Raji (cell line): Measurements from ENCODE around the gene C12orf42.

Source experiments
- POLR2A ChIP-seq: IDR thresholded peaks from 2 replicates; pipeline ENCODE4 v1.6.1; 2011; ENCODE audit warnings: low read depth, low read length, control low read depth; ENCODE audit not compliant: insufficient read depth

Gene C12orf42

DNA sequence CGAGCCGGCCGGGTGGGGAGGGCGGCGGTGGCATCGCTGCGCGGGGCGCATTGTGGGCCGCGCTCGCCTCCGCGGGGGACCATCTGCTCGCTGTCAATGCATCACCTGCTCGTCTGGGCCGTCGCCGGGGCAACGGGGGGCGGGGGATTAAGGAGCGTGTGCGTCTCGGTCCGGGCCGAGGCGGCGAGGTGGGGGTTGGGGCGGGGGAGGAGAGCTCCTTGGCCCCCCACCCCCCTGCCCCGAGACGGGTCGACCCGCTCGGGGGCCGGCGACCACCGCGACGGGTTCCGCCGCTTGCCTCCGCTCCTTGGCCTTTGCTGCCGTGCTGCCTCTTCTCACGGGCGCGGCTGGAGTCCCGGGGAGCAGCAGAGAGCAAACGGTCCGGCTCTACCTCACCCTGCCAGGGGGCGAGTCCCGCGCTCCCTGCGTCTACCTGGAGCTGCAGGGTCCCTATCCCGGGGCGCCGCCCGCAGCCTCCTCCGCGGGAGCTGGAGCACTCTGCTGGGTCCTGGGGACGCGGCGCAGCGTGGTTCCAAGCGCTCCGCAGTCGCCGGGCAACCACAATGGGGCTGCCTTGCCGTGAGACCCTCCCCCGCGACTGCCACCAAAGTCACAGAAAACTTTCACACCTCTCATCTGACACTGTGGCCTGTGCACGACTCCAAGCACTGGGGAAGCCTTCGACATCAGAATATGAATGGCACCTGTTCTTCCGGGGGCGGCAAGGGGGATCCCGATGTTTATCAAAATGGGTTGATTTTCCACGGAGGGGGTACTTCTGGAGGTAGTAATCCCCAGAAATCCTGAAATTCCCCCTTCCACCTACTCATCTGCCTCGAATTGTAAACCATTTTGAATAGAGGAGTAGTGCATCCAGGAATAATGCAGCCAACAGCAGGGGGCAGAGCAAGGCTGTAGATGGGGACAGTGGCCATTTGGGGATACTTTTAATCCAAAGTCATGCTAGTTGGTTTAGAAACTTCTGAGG is at the start of gene C12orf42:
Gene C12orf42, minus strand, starts transcription at position 500 of the 988 bp plus-strand sequence. CDS start 17,542 bp downstream, outside the sequence.
- no peak for TF ChIP-seq POLR2A

- no peak for TF ChIP-seq POLR2A
Observed at GRCh38 chr12:103542078-103542477, 46.3 kb upstream of the C12orf42 start.

- TF ChIP-seq POLR2A = no peak
Observed at GRCh38 chr12:103540319-103540718, 44.6 kb upstream of the C12orf42 start.

DNA sequence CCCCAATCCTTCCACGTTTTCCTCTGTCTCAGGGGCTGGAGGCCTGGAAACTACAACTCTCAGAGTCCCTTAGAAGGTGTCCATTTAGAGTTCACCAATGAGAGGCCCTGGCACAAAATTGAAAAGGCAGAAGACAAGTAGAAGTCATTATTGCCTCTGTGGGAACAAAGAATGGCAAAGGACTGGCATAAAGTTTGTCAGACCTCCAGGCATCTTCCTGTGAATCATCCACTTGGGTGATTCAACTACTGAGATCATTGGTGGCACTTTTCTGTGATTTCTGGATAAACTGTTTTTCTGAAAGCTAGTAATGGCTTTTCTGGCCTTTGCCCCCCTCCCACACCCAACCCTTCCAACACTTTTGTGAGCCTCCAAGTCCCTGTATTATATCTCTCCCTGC is 42.6 kb upstream of the C12orf42 start:
- no peak for TF ChIP-seq POLR2A

GRCh38 chr12:103530307-103531066 is 34.7 kb upstream of the C12orf42 start:
- no peak for TF ChIP-seq POLR2A

DNA sequence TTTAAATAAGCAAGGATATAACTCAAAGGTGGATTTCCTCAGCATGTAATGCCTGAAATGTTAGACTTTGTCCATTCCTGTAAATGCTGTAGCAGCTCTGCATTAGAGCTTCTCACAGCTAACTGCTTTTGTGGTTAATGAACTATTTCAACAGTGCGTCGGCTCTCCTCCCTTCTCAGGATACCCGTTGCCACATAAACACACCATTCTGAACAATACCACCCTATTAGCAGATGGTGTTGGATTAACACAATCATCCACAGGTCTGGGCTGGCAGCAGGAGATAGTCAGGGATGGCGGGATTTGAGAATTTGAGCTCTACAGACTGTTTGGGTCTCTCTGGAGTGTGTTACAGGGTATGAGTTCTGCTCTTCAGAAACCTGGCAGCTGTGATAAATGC is 33.5 kb upstream of the C12orf42 start:
- no peak for TF ChIP-seq POLR2A

- TF ChIP-seq POLR2A = no peak
Observed at GRCh38 chr12:103524238-103524875, 28.6 kb upstream of the C12orf42 start.

- TF ChIP-seq POLR2A = no peak
Observed at GRCh38 chr12:103523771-103524170, 28.0 kb upstream of the C12orf42 start.

DNA sequence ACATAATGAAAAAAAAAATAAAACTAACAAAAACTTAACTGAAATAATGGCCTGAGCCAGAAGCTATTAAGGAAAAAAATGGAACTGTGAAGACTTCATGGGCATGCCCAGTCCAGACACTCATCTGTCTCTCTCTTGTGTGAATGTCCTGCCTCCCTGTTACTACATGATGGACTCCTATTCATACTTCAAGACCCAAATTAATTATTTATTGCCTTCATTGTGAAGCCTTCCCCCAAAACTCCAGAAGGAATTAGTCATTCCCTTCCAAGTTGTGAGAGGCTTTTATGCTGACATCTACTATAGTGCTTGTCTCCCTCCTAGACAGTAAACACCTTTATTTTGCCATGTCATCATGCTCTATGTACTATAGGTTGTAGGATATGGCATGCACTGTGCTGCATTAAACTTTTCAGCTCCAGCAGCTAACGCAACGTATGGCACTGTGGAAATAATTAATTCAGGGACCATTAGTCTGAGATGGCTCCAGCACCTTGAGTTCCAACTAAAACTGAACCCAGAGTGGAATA is 25.0 kb upstream of the C12orf42 start:
- TF ChIP-seq POLR2A = no peak

- no peak for TF ChIP-seq POLR2A
Observed at GRCh38 chr12:103519632-103520031, 23.9 kb upstream of the C12orf42 start.

DNA sequence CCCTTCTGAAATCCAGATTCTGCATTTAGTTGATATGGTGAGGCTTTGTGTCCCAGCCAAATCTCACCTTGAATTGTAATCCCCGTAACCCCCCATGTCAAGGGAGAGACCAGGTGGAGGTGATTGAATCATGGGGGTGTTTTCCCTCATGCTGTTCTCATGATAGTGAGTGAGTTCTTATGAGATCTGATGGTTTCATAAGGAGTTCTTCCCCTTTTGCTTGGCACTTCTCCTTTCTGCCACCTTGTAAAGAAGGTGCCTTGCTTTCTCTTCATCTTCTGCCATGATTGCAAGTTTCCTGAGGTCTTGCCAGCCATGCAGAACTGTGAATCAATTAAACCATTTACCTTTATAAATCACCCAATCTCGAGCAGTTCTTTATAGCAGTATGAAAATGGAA is 23.1 kb upstream of the C12orf42 start:
- TF ChIP-seq POLR2A = no peak

- TF ChIP-seq POLR2A = no peak
Observed at GRCh38 chr12:103517161-103517560, 21.4 kb upstream of the C12orf42 start.

- TF ChIP-seq POLR2A = no peak
Observed at GRCh38 chr12:103515341-103515740, 19.6 kb upstream of the C12orf42 start.

- no peak for TF ChIP-seq POLR2A
Observed at GRCh38 chr12:103513875-103514274, 18.1 kb upstream of the C12orf42 start.
